Choroid plexus epithelial cell (primary cell): ENCODE measurements around the gene CCDC169.

Experiments
- DNase-seq: peaks from one replicate; pipeline ENCODE4 v3.0.0-alpha.2; 2010; ENCODE audit warnings: low read depth
- H3K4me3 ChIP-seq: 2 replicates; pipeline ENCODE4 v1.5.1; 2011; ENCODE audit warnings: low read depth, mild to moderate bottlenecking, control low read depth, low read length, moderate library complexity
- TF ChIP-seq, protein P1 (sequence below): conservative IDR thresholded peaks from 2 replicates; pipeline ENCODE4 v1.5.1; 2011; ENCODE audit warnings: low read depth, mild to moderate bottlenecking, control low read depth, inconsistent platforms, low read length, moderate library complexity

Gene CCDC169

GRCh38 chr13:36286006-36286405 lies 11.6 kb downstream of the CCDC169 start:
- TF ChIP-seq, protein P1, sequence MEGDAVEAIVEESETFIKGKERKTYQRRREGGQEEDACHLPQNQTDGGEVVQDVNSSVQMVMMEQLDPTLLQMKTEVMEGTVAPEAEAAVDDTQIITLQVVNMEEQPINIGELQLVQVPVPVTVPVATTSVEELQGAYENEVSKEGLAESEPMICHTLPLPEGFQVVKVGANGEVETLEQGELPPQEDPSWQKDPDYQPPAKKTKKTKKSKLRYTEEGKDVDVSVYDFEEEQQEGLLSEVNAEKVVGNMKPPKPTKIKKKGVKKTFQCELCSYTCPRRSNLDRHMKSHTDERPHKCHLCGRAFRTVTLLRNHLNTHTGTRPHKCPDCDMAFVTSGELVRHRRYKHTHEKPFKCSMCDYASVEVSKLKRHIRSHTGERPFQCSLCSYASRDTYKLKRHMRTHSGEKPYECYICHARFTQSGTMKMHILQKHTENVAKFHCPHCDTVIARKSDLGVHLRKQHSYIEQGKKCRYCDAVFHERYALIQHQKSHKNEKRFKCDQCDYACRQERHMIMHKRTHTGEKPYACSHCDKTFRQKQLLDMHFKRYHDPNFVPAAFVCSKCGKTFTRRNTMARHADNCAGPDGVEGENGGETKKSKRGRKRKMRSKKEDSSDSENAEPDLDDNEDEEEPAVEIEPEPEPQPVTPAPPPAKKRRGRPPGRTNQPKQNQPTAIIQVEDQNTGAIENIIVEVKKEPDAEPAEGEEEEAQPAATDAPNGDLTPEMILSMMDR = no peak
- no peak for DNase-seq
- H3K4me3 ChIP-seq = no peak overlapping the region

- H3K4me3 ChIP-seq = no peak overlapping the region
- TF ChIP-seq, protein P1 = peak; percentile 74
- peak; percentile 65 for DNase-seq
Observed at GRCh38 chr13:36282821-36283432, 14.7 kb downstream of the CCDC169 start.

DNA sequence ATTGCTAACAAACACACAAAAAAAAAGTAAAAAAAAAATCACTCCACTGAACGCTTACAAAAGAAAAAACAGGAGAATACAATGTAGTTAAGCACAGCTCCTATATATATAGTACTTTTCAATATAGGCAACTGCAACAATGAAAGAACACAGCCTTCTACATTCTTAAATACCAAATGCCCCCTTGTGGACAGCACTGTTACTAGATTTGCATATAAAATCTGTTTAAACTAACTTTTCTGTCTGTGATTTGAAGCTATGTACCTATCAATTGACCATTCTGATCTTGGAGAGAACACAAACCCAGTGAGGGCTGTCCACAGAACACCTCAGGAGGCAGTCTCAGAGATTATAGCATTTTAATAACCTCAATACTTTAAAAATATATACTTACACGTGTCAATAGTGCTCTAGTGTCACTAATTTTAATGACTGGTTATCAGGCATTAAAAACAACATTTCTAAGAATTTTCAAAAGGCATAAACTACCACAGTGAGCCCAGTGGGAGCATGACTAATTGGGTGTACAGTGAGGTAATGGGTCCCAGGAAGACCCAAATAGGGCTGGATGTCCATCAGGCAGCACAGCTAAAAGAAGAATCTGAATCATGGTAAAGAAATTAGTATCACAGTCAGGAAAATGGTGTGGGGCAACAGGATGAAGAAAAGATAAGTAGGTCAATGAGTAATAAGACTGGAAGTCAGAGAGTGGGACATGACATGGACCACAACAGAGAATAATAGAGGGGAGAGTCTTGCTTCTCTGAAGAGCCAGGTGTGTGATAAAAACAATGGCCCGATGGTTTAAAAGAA lies 22.2 kb downstream of the CCDC169 start:
- DNase-seq = peak; percentile 90
- no peak overlapping the region for H3K4me3 ChIP-seq
- TF ChIP-seq, protein P1 = peak; percentile 65

DNA sequence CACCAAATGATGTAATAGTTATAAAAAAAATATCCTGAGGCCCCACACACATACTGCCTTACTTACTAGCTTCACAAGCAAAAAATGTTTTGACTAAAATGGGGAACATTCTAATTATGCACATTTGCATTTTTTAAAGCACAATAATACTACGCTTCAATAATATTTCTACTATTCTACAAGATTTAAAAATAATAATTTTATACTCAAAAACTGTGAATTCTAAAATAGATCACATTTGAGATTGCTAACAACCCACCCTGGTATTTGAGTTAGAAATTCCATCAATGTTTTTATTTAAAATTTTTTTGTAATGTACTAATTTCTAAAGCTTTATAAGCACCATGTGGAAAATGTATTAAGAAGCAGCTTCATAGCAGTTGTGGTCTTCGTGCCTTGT lies 24.2 kb downstream of the CCDC169 start:
- TF ChIP-seq, protein P1 = no peak
- no peak for DNase-seq

GRCh38 chr13:36261976-36262375 lies 35.6 kb downstream of the CCDC169 start:
- TF ChIP-seq, protein P1 = no peak
- peak; percentile 29 for DNase-seq
- no peak overlapping the region for H3K4me3 ChIP-seq

More for the DNA sequence above, 24.2 kb downstream of the CCDC169 start:
- H3K4me3 ChIP-seq = no peak overlapping the region

GRCh38 chr13:36261011-36261410 lies 36.6 kb downstream of the CCDC169 start:
- H3K4me3 ChIP-seq = no peak overlapping the region
- DNase-seq = no peak
- TF ChIP-seq, protein P1 = no peak
